ENCODE results near the gene OTX1.

The OTX1 gene

DNA sequence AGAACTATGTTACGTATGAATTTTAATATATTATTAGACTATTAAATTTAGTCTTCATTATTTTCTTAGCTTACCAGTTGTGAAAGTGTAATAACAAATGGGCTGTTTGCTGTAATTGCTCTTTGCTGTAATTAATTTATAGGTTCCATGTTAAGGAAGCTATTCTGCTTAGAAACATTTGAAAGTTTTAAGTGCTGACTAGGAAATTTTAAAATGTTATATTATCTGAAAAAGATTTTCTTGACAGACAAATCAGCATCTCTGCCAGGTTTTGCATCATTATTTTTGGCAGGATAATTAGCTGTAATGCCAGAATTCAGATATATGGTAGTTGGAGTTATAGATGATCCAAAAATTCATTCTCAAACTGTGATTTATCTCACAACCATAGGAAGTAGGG is 42.2 kb downstream of the OTX1 start:
- H2AFZ ChIP-seq (ENCODE audit: low read length) = no peak overlapping the region
- no peak overlapping the region for H3K4me2 ChIP-seq (ENCODE audit: low read depth, low read length, poor library complexity, severe bottlenecking)
- H3K9me2 ChIP-seq (replicated peaks; ENCODE audit: low read depth, low read length) = no peaks in the 10 kb centered on the region
- H3K9ac ChIP-seq (ENCODE audit: low read depth, low read length, poor library complexity, severe bottlenecking) = no peak overlapping the region
- H4K20me1 ChIP-seq (ENCODE audit: insufficient read depth, low read length, poor library complexity, severe bottlenecking) = no peaks in the 10 kb centered on the region
- H3K4me1 ChIP-seq (ENCODE audit: insufficient read depth, low read length, poor library complexity, severe bottlenecking) = no peaks in the 10 kb centered on the region
- H3K9me3 ChIP-seq (ENCODE audit: insufficient read depth, low read depth, low read length) = no peaks in the 10 kb centered on the region
- no peak overlapping the region for H3K4me3 ChIP-seq (ENCODE audit: low read length, poor library complexity, severe bottlenecking)
- no peaks in the 10 kb centered on the region for H3K27me3 ChIP-seq (ENCODE audit: insufficient read depth, low read length, poor library complexity, severe bottlenecking)
- H3K79me2 ChIP-seq (ENCODE audit: insufficient read depth, low read length) = no peaks in the 10 kb centered on the region
- TF ChIP-seq EZH2phosphoT487 (IDR thresholded peaks at IDR 0.05; ENCODE audit: borderline replicate concordance) = no peak
- TF ChIP-seq, protein P1, sequence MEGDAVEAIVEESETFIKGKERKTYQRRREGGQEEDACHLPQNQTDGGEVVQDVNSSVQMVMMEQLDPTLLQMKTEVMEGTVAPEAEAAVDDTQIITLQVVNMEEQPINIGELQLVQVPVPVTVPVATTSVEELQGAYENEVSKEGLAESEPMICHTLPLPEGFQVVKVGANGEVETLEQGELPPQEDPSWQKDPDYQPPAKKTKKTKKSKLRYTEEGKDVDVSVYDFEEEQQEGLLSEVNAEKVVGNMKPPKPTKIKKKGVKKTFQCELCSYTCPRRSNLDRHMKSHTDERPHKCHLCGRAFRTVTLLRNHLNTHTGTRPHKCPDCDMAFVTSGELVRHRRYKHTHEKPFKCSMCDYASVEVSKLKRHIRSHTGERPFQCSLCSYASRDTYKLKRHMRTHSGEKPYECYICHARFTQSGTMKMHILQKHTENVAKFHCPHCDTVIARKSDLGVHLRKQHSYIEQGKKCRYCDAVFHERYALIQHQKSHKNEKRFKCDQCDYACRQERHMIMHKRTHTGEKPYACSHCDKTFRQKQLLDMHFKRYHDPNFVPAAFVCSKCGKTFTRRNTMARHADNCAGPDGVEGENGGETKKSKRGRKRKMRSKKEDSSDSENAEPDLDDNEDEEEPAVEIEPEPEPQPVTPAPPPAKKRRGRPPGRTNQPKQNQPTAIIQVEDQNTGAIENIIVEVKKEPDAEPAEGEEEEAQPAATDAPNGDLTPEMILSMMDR (conservative IDR thresholded peaks at IDR 0.05; ENCODE audit: low read length) = no peak
- no peaks in the 10 kb centered on the region for H3F3A ChIP-seq (ENCODE audit: low read depth)
- no peaks in the 10 kb centered on the region for H3K36me3 ChIP-seq (ENCODE audit: insufficient read depth, low read length)

DNA sequence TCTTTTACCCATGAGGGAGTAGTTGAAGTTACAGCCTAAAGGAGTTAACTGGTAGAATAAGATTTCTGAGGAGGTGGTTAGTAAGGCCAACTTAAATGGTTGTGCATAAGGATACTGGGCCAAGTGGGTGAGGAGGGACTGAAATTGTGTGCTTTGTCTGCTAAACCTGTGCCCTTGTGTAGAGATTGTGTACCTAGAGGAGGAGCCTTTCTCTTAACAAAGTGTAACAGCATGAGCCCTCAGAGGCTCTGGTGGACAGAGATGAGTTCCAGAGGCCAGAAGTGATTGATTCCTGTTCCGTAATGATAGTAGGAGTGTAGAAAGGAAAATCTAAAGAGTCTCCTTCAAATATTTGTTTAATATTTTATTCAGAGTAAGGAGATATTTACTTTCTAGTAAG is 42.9 kb downstream of the OTX1 start:
- Histone ChIP-seq H3K4me3 (ENCODE audit: low read length, poor library complexity, severe bottlenecking) (no peak overlapping the region), H2AFZ (ENCODE audit: low read length) (peak overlapping the region; percentile 19; the same call in 1 of the 2 replicates), H3K9ac (ENCODE audit: low read depth, low read length, poor library complexity, severe bottlenecking) (no peak overlapping the region), H3K79me2 (ENCODE audit: insufficient read depth, low read length) (no peaks in the 10 kb centered on the region), H3F3A (ENCODE audit: low read depth) (no peaks in the 10 kb centered on the region), H3K9me3 (ENCODE audit: insufficient read depth, low read depth, low read length) (no peaks in the 10 kb centered on the region), H4K20me1 (ENCODE audit: insufficient read depth, low read length, poor library complexity, severe bottlenecking) (no peaks in the 10 kb centered on the region), H3K27me3 (ENCODE audit: insufficient read depth, low read length, poor library complexity, severe bottlenecking) (no peaks in the 10 kb centered on the region), H3K9me2 (replicated peaks; ENCODE audit: low read depth, low read length) (no peaks in the 10 kb centered on the region), H3K4me1 (ENCODE audit: insufficient read depth, low read length, poor library complexity, severe bottlenecking) (no peaks in the 10 kb centered on the region), H3K4me2 (ENCODE audit: low read depth, low read length, poor library complexity, severe bottlenecking) (no peak overlapping the region), H3K36me3 (ENCODE audit: insufficient read depth, low read length) (no peaks in the 10 kb centered on the region)
- no peak for TF ChIP-seq EZH2phosphoT487 (IDR thresholded peaks at IDR 0.05; ENCODE audit: borderline replicate concordance)
- TF ChIP-seq, protein P1 (conservative IDR thresholded peaks at IDR 0.05; ENCODE audit: low read length) = no peak

DNA sequence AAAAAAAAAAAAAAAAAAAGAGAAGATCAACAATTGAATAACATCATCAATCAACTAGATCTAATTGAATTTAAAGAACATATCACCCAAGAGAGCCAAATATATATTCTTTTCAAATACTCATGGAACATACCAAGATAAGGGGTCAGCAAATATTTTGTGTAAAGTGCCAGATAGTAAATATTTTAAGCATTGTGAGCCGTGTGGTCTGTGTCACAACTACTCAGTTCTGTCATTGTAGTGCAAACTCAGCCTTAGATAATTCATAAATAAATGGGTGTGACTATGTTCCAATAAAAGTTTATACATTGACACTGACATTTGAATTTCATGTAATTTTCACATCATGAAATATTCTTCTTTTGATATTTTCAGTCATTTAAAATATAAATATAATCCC is 45.9 kb downstream of the OTX1 start:
- Histone ChIP-seq H3F3A (ENCODE audit: low read depth) (no peaks in the 10 kb centered on the region), H3K36me3 (ENCODE audit: insufficient read depth, low read length) (no peaks in the 10 kb centered on the region), H3K4me3 (ENCODE audit: low read length, poor library complexity, severe bottlenecking) (no peak overlapping the region), H4K20me1 (ENCODE audit: insufficient read depth, low read length, poor library complexity, severe bottlenecking) (no peaks in the 10 kb centered on the region), H3K27me3 (ENCODE audit: insufficient read depth, low read length, poor library complexity, severe bottlenecking) (no peaks in the 10 kb centered on the region), H3K4me2 (ENCODE audit: low read depth, low read length, poor library complexity, severe bottlenecking) (no peak overlapping the region), H2AFZ (ENCODE audit: low read length) (no peak overlapping the region), H3K79me2 (ENCODE audit: insufficient read depth, low read length) (no peaks in the 10 kb centered on the region), H3K4me1 (ENCODE audit: insufficient read depth, low read length, poor library complexity, severe bottlenecking) (no peaks in the 10 kb centered on the region), H3K9me3 (ENCODE audit: insufficient read depth, low read depth, low read length) (no peaks in the 10 kb centered on the region), H3K9me2 (replicated peaks; ENCODE audit: low read depth, low read length) (no peaks in the 10 kb centered on the region), H3K9ac (ENCODE audit: low read depth, low read length, poor library complexity, severe bottlenecking) (no peak overlapping the region)
- TF ChIP-seq, protein P1 (conservative IDR thresholded peaks at IDR 0.05; ENCODE audit: low read length) = no peak
- no peak for TF ChIP-seq EZH2phosphoT487 (IDR thresholded peaks at IDR 0.05; ENCODE audit: borderline replicate concordance)

All from Loucy (cell line).